GM12872 (cell line): Measurements from ENCODE around the gene DCAF17.
A peak's percentile ranks its signal among the peaks of the same experiment; 100 is the strongest.

Experiments
- TF ChIP-seq, protein P1 (sequence below): IDR thresholded peaks from 3 replicates; pipeline ENCODE4 v1.5.1; 2011; ENCODE audit warnings: low read depth, mild to moderate bottlenecking, low read length, moderate library complexity; ENCODE audit not compliant: insufficient read depth

Gene DCAF17

DNA sequence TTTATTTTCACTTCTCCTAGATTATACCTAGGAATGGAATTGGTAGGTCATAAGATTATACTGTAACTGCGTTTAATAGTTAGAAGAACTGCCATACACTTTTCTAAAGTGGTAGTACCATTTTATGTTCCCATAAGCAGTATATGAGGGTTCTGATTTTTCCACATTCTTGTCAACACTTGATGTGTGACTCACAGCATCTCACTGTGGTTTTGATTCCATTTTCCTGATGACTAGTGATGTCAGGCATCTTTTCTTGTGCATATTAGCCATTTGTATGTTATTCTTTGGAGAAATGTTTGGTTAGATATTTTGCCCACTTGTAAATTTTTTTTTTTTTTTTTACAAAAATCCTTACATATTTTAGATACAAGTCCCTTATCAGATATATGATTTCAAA lies 2.3 kb downstream of the DCAF17 start:
- TF ChIP-seq, protein P1, sequence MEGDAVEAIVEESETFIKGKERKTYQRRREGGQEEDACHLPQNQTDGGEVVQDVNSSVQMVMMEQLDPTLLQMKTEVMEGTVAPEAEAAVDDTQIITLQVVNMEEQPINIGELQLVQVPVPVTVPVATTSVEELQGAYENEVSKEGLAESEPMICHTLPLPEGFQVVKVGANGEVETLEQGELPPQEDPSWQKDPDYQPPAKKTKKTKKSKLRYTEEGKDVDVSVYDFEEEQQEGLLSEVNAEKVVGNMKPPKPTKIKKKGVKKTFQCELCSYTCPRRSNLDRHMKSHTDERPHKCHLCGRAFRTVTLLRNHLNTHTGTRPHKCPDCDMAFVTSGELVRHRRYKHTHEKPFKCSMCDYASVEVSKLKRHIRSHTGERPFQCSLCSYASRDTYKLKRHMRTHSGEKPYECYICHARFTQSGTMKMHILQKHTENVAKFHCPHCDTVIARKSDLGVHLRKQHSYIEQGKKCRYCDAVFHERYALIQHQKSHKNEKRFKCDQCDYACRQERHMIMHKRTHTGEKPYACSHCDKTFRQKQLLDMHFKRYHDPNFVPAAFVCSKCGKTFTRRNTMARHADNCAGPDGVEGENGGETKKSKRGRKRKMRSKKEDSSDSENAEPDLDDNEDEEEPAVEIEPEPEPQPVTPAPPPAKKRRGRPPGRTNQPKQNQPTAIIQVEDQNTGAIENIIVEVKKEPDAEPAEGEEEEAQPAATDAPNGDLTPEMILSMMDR, result no peak

DNA sequence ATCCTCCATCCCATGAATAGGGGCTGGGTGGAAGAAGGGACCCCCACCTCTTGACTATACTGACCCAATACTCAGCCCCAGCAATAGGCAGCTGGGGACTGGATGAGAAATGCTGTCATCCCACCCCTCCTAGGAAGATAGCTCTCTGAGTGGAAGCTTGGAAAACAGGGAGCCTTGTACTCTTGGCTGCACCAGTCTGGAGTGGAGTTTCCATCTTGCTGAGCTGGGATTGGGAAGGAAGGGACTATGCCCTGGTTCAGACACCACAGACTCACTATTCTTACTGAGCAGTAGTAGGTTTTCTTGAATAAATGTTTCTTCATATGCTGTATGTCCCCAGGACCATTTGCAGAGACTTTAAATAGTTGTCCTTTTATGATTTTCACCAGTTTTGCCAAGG lies 7.4 kb downstream of the DCAF17 start:
- TF ChIP-seq, protein P1, result no peak

DNA sequence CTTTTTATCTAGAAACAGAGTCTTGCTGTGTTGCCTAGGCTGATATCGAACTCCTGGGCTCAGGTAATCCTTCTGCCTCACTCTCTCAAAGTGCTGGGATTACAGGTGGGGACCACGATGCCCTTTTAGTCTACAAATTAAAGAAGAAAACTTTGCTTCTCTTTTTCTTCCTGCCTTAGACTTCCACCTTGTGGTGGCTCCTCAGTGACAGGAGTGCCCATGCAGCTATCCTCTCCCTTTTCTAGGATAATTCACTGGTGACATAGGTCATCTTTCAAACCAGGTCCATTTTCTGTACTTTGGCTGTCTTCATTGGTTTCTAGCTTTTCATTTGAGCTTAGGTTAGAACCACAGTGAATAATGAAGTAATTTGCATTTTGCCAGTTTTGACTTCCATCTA lies 13.6 kb downstream of the DCAF17 start:
- TF ChIP-seq, protein P1, result peak; percentile 32; the same call in 1 of the 3 replicates

DNA sequence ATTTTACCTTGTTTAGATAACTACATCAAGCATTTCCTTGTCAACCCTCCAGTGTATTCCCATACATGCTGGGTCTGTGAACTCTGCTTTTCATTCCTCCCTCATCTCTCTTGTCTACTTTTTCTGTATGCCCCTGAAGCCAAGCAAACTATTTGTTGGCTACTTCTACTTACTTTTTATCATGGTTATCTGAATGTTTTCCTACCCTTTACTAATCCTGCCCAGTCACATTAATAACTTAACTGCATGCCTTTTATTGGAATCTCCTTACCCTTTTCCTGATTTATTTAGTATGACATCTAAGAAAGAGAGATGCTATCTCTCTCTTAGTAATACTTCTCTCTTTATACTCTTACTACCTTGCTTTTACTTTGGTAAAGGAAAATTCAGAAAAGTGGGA lies 17.0 kb downstream of the DCAF17 start:
- TF ChIP-seq, protein P1, result no peak

DNA sequence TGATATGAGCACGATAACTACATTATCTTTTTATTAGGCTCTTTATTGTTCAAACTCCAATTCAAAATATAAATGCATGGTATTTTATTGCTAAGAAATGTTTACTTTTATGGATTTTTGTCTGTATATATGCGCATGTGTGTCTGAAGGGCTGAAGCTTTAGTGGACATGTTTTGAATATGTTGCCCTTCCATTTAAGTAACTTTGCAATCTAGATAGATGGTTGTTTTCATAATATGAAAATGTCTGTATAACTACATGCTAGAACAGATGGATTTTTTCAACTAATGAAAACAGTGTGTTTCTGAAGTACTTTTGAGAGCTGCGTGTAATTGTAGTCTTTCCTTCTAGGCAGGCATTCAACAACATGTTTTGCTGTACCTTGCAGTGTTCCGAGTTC lies 18.7 kb downstream of the DCAF17 start:
- TF ChIP-seq, protein P1, result no peak

DNA sequence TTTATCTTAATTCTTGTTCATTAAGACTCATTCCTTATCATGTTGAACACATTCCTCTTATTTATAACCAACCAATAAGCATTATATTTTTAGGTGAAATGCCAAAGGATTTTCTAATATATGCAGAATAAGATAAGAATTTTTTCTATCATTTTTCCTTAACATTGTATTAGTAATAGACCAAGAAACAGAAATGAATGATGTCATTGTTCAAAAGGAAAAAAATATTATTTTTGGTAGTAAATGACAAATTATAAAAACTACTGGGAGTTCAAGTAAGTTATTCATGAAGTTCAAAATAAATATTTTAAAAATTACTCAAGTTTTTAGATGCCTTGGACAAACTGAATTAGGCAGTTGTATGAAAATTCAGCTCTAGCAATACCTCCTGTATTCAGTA lies 25.5 kb downstream of the DCAF17 start:
- TF ChIP-seq, protein P1, result no peak

DNA sequence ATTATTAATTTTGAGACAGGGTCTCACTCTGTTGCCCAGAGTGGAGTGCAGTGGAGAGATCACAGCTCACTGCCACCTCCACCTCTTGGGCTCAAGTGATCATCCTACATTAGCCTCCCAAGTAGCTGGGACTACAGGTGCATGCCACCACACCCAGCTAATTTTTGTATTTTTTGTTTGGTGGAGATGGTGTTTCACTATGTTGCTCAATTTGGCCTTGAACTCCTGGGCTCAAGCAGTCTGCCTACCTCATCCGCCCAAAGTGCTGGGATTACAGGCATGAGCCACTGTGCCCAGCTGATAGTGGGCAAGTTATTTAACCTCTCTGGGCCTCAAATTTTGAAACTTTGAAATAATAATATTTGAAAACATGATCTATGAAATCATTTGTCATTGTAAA lies 26.5 kb downstream of the DCAF17 start:
- TF ChIP-seq, protein P1, result no peak

DNA sequence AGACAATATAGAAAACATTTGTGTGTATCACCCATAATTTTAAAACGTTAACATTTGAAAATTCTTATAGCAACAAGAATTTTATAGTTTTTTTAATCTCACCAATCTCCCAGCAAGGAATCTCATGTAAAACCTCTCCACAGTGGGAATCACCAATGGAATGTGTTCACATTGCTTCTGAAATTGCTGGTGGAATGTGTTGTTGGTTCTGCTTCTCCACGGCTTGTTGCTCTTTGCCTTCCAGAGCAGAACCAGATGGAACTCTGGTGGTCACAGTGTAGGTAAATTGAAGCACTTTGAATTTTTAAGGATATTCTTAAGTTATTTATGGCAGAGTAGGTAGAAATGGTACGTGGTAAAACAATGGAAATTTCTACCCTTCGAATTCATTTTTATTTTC lies 35.1 kb downstream of the DCAF17 start:
- TF ChIP-seq, protein P1, result no peak
